ENCODE data around the gene CHRNA10.

GRCh38 chr11:3623767-3624458 is 47.3 kb downstream of the CHRNA10 start:
- TF ChIP-seq CTCF (IDR thresholded peaks at IDR 0.05 in 8 of 11, conservative IDR thresholded peaks at IDR 0.05 in 3 of 11) (no peak), POLR2A (IDR thresholded peaks at IDR 0.05) (no peak)

All from spleen (tissue), 7 donors.